HEK293T (cell line): Measurements from ENCODE around the gene PRF1.

Source experiments
- CTCF ChIA-PET: fragments of 350-600 bp; formaldehyde crosslinking; extraction: SDS; loops from one replicate; lab custom pipeline; 2021; ENCODE audit warnings: antibody characterized with exemption, inconsistent platforms; lab: Yijun Ruan, JAX
- POLR2A ChIA-PET: fragments of 350-600 bp; formaldehyde crosslinking; extraction: SDS; loops from one replicate; lab custom pipeline; 2020; ENCODE audit warnings: antibody characterized with exemption, inconsistent platforms; lab: Yijun Ruan, JAX
- DNase-seq: peaks from one replicate; pipeline ENCODE4 v3.0.0; 2012; ENCODE audit warnings: mixed read lengths; ENCODE audit errors: extremely low spot score
- ARNT ChIP-seq: fragments of 450-650 bp; IDR thresholded peaks from 2 replicates; pipeline ENCODE4 v1.6.1; 2017; ENCODE audit warnings: mild to moderate bottlenecking
- BHLHE40 ChIP-seq: fragments of 450-650 bp; IDR thresholded peaks from 2 replicates; pipeline ENCODE4 v1.6.1; 2016; ENCODE audit warnings: mild to moderate bottlenecking, moderate library complexity, borderline replicate concordance
- CTBP1 ChIP-seq: fragments of 450-650 bp; IDR thresholded peaks from 2 replicates; pipeline ENCODE4 v1.6.1; 2016; ENCODE audit warnings: borderline replicate concordance
- ELF4 ChIP-seq: fragments of 450-650 bp; IDR thresholded peaks from 2 replicates; pipeline ENCODE4 v1.6.1; 2017; ENCODE audit warnings: antibody characterized with exemption
- FOXA1 ChIP-seq: fragments of 450-650 bp; IDR thresholded peaks from 2 replicates; pipeline ENCODE4 v1.6.1; 2016; ENCODE audit warnings: mild to moderate bottlenecking
- FOXK2 ChIP-seq: fragments of 450-650 bp; IDR thresholded peaks from 2 replicates; pipeline ENCODE4 v1.6.1; 2016; ENCODE audit warnings: mild to moderate bottlenecking
- FOXM1 ChIP-seq: fragments of 450-650 bp; IDR thresholded peaks from 2 replicates; pipeline ENCODE4 v1.6.1; 2017; ENCODE audit warnings: mild to moderate bottlenecking, borderline replicate concordance
- HDGF ChIP-seq: fragments of 450-650 bp; IDR thresholded peaks from 2 replicates; pipeline ENCODE4 v1.6.1; 2017; ENCODE audit warnings: antibody characterized with exemption, borderline replicate concordance
- L3MBTL2 ChIP-seq: fragments of 450-650 bp; conservative IDR thresholded peaks from 2 replicates; pipeline ENCODE4 v1.6.1; 2016; ENCODE audit warnings: mild to moderate bottlenecking
- LEF1 ChIP-seq: fragments of 450-650 bp; IDR thresholded peaks from 2 replicates; pipeline ENCODE4 v1.6.1; 2017; ENCODE audit warnings: mild to moderate bottlenecking, borderline replicate concordance
- NFRKB ChIP-seq: fragments of 450-650 bp; IDR thresholded peaks from 2 replicates; pipeline ENCODE4 v1.6.1; 2016; ENCODE audit warnings: mild to moderate bottlenecking, moderate library complexity
- SP1 ChIP-seq: fragments of 450-650 bp; IDR thresholded peaks from 2 replicates; pipeline ENCODE4 v1.6.1; 2017
- SUZ12 ChIP-seq: fragments of 450-650 bp; IDR thresholded peaks from 2 replicates; pipeline ENCODE4 v1.6.1; 2016; ENCODE audit warnings: mild to moderate bottlenecking
- TARDBP ChIP-seq: fragments of 450-650 bp; IDR thresholded peaks from 2 replicates; pipeline ENCODE4 v1.6.1; 2016
- ZNF384 ChIP-seq: fragments of 450-650 bp; IDR thresholded peaks from 2 replicates; pipeline ENCODE4 v1.6.1; 2016
- TF ChIP-seq, protein P1 (sequence below): fragments of 450-650 bp; IDR thresholded peaks from 2 replicates; pipeline ENCODE4 v1.6.1; 2016

PRF1 gene

DNA sequence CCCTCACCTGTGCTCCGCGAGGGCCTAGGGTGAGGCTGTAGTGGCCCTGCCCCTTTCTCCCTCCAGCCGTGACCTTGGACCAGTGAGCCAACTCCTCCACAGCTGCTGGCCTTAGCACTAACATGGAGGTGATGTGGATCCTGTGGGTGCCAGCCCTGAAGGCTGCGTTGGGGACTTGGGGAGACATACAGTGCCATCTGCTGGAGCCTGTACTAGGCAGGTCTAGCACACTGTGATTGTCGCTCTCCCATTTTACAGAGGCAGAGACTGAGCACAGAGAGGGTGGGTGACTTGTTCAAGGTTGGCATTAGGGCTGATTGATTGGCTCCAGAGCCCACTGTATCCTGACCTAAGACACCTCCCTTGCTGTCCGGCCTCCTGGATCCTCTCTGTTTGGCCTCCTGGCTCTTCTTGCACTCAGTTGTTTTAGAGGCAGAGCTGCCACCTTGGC is 37.6 kb downstream of the PRF1 start:
- DNase-seq: no peak
- no peak for TF ChIP-seq FOXK2
- TF ChIP-seq ZNF384: no peak
- TF ChIP-seq, protein P1, sequence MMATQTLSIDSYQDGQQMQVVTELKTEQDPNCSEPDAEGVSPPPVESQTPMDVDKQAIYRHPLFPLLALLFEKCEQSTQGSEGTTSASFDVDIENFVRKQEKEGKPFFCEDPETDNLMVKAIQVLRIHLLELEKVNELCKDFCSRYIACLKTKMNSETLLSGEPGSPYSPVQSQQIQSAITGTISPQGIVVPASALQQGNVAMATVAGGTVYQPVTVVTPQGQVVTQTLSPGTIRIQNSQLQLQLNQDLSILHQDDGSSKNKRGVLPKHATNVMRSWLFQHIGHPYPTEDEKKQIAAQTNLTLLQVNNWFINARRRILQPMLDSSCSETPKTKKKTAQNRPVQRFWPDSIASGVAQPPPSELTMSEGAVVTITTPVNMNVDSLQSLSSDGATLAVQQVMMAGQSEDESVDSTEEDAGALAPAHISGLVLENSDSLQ: no peak
- TF ChIP-seq HDGF: no peak
- TF ChIP-seq TARDBP: no peak
- no peak for TF ChIP-seq FOXM1
- no peak for TF ChIP-seq LEF1
- TF ChIP-seq FOXA1: no peak
- ChIA-PET CTCF (no interaction called here), POLR2A (no interaction called here)

- no peak for DNase-seq
- TF ChIP-seq FOXK2 (no peak), ARNT (no peak), FOXM1 (no peak), BHLHE40 (no peak), ELF4 (no peak), SP1 (no peak), SUZ12 (no peak), LEF1 (no peak), TARDBP (no peak), L3MBTL2 (no peak), HDGF (no peak), ZNF384 (no peak), NFRKB (no peak), CTBP1 (no peak)
- TF ChIP-seq, protein P1: no peak
- ChIA-PET CTCF (no interaction called here), POLR2A (no interaction called here)
Measured at GRCh38 chr10:70564113-70564725, 38.3 kb downstream of the PRF1 start.

DNA sequence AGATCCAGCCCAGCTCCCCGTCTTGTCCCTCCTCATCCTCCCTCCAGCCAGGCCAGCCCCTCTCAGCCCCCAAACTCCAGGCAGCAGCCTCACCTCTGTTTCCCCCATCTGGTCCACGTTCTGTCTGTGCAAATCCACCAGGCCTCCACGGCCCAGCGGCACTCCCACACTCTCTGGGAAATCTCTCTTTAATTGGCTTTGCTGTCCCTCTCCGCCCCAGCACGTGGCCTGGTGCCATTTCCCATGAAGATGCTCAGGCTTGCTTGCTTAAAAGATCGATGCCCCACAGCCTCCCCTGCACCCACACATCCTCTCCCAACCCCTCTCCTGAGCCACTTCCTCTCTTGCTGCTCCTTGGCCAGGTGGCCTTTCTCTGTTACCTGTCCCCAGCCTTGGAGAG is 39.3 kb downstream of the PRF1 start:
- DNase-seq: no peak
- POLR2A ChIA-PET: no interaction called here
- CTCF ChIA-PET: no interaction called here
- TF ChIP-seq BHLHE40 (no peak), L3MBTL2 (no peak), ZNF384 (no peak), SP1 (no peak)

DNA sequence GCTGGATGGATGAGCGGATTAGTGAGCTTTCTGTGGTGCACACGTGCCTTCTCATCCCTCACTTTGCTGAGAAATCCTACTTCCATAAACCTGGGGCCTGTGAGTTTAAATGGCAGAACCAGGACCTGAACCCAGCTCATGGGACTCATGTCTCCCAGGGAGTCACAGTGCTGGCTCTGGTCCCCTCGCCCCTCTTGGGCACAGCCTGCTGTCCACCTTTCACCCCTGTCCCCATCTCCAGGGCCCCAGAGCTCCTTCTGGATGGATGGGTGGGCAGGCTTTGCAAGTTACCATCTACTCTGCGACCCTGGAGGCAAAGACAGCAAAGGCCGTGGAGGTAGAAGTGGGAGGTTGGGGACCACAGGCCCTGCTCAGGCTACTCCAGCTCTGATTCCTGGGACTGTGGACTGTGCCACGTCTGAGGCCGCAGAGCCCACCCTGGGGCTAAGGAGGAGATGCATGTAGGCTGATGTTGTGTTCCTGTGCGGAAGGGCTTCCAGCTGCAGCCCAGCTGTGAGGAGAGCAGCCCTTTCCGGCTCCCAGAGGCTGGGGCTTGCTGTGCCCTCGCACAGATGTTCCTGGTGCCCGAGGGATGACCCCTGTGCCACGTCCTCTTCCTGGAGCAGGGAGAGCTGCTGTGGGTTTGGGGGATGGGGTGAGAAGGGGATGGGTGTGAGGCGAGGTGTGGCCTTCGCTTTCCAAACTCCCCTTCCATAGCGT is 40.3 kb downstream of the PRF1 start:
- ChIA-PET POLR2A (interaction anchor here (0.5 kb wide), 1 partner anchor 350 kb away, joined by 3 read pairs; no protein-coding TSS in a partner anchor), CTCF (interaction anchor here (0.5 to 0.7 kb wide), 2 partner anchors 83 kb away, joined by 3 read pairs; partner anchors contain the start of gene PALD1)
- DNase-seq: no peak
- TF ChIP-seq LEF1 (no peak), FOXA1 (no peak), BHLHE40 (no peak), ELF4 (no peak), TARDBP (no peak), SP1 (no peak), L3MBTL2 (no peak)
- TF ChIP-seq, protein P1: no peak

DNA sequence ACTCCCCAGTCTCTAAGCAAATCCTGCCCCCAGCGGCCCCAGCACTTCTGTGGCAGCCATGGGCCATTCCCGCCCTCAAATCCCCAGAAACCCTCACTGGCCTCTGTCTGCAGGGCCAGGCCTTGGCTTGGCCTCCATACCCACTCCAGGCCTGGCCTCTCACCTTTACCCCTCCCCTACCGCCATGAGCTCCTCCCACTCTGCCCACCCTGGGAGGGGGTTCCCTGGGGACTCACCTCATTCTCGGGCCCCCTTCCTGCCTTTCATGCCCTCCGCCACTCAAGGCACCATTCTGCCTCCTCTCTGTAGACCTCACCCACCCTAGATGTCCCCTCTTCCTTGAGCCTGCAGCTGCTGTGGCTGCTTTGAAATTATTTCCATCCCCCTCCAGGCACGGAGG is 41.0 kb downstream of the PRF1 start:
- no peak for TF ChIP-seq SUZ12
- TF ChIP-seq FOXK2: no peak
- no peak for TF ChIP-seq CTBP1
- TF ChIP-seq NFRKB: no peak
- TF ChIP-seq ARNT: no peak
- no peak for TF ChIP-seq HDGF
- no peak for TF ChIP-seq TARDBP
- TF ChIP-seq, protein P1: no peak
- no peak for TF ChIP-seq SP1
- no peak for TF ChIP-seq BHLHE40
- TF ChIP-seq ZNF384: no peak
- TF ChIP-seq FOXA1: no peak
- TF ChIP-seq LEF1: no peak
- TF ChIP-seq ELF4: no peak
- TF ChIP-seq FOXM1: no peak
- ChIA-PET CTCF (interaction anchor here (0.5 to 0.7 kb wide), 2 partner anchors 82 to 83 kb away, joined by 3 read pairs; partner anchors contain the start of gene PALD1), POLR2A (interaction anchor here (0.5 to 1.0 kb wide), 2 partner anchors 10 to 349 kb away, joined by 3 read pairs; no protein-coding TSS in a partner anchor)
- no peak for DNase-seq
